ENCODE data around the gene NOX3.

The NOX3 gene

DNA sequence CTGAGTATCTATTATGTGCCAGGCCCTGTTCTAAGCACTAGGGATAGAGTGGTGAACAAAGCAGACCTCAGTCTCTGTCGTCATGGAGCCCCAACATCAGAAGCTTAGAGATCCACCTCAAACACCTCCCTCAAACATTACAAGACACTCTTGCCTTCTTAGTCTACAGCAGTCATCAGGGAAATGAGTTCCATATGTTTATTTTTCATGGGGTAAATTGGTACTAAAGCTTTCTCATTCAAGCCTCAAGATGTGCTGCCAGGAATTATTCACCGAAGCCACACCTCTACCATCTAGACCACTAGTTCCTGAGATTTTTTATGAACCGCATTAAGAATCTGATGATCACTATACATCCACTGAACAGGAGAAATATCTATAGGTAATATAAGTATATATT, 82.4 kb downstream of the NOX3 start:
- ATAC-seq: no peak

DNA sequence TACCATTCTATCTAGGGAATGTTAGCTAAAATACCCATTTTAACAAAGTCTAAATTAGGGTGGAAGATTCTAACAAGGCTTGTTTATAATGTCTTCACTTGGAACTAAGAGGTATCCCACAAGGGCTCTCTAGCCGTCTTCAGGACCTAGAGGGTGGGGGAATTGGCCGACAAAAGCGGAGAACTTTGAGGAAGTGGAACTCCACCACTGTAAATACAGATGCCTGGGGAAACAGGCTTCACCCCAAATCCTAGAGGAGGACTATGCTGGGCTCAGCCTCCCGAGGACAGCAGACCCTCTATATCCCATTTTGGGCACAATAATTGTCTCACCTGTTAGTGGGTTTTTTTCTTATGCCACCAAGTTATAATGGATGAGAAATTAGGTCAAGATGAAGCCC, 83.4 kb downstream of the NOX3 start:
- no peak for ATAC-seq
- TF ChIP-seq ISL1 (CRISPR knock-in tag; IDR thresholded peaks at IDR 0.05): no peak
- no peak for TF ChIP-seq ZFP3 (CRISPR knock-in tag; IDR thresholded peaks at IDR 0.05)
- TF ChIP-seq ZC3H10 (CRISPR knock-in tag; IDR thresholded peaks at IDR 0.05): no peak
- TF ChIP-seq, protein P1, sequence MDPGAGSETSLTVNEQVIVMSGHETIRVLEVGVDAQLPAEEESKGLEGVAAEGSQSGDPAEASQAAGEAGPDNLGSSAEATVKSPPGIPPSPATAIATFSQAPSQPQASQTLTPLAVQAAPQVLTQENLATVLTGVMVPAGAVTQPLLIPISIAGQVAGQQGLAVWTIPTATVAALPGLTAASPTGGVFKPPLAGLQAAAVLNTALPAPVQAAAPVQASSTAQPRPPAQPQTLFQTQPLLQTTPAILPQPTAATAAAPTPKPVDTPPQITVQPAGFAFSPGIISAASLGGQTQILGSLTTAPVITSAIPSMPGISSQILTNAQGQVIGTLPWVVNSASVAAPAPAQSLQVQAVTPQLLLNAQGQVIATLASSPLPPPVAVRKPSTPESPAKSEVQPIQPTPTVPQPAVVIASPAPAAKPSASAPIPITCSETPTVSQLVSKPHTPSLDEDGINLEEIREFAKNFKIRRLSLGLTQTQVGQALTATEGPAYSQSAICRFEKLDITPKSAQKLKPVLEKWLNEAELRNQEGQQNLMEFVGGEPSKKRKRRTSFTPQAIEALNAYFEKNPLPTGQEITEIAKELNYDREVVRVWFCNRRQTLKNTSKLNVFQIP (CRISPR knock-in tag; IDR thresholded peaks at IDR 0.05; ENCODE audit: borderline replicate concordance, low read depth): no peak
- TF ChIP-seq, protein P2, sequence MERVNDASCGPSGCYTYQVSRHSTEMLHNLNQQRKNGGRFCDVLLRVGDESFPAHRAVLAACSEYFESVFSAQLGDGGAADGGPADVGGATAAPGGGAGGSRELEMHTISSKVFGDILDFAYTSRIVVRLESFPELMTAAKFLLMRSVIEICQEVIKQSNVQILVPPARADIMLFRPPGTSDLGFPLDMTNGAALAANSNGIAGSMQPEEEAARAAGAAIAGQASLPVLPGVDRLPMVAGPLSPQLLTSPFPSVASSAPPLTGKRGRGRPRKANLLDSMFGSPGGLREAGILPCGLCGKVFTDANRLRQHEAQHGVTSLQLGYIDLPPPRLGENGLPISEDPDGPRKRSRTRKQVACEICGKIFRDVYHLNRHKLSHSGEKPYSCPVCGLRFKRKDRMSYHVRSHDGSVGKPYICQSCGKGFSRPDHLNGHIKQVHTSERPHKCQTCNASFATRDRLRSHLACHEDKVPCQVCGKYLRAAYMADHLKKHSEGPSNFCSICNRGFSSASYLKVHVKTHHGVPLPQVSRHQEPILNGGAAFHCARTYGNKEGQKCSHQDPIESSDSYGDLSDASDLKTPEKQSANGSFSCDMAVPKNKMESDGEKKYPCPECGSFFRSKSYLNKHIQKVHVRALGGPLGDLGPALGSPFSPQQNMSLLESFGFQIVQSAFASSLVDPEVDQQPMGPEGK (CRISPR knock-in tag; IDR thresholded peaks at IDR 0.05; ENCODE audit: borderline replicate concordance): no peak
- TF ChIP-seq OSR1 (CRISPR knock-in tag; IDR thresholded peaks at IDR 0.05): no peak

More for the DNA sequence above, 82.4 kb downstream of the NOX3 start:
- no peak for TF ChIP-seq OSR1 (CRISPR knock-in tag; IDR thresholded peaks at IDR 0.05)
- TF ChIP-seq RARB (CRISPR knock-in tag; IDR thresholded peaks at IDR 0.05): no peak
- no peak for TF ChIP-seq ISL1 (CRISPR knock-in tag; IDR thresholded peaks at IDR 0.05)
- TF ChIP-seq, protein P3, sequence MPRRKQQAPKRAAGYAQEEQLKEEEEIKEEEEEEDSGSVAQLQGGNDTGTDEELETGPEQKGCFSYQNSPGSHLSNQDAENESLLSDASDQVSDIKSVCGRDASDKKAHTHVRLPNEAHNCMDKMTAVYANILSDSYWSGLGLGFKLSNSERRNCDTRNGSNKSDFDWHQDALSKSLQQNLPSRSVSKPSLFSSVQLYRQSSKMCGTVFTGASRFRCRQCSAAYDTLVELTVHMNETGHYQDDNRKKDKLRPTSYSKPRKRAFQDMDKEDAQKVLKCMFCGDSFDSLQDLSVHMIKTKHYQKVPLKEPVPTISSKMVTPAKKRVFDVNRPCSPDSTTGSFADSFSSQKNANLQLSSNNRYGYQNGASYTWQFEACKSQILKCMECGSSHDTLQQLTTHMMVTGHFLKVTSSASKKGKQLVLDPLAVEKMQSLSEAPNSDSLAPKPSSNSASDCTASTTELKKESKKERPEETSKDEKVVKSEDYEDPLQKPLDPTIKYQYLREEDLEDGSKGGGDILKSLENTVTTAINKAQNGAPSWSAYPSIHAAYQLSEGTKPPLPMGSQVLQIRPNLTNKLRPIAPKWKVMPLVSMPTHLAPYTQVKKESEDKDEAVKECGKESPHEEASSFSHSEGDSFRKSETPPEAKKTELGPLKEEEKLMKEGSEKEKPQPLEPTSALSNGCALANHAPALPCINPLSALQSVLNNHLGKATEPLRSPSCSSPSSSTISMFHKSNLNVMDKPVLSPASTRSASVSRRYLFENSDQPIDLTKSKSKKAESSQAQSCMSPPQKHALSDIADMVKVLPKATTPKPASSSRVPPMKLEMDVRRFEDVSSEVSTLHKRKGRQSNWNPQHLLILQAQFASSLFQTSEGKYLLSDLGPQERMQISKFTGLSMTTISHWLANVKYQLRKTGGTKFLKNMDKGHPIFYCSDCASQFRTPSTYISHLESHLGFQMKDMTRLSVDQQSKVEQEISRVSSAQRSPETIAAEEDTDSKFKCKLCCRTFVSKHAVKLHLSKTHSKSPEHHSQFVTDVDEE (CRISPR knock-in tag; IDR thresholded peaks at IDR 0.05): no peak
- no peak for TF ChIP-seq GLIS3 (CRISPR knock-in tag; IDR thresholded peaks at IDR 0.05)
- TF ChIP-seq, protein P1 (CRISPR knock-in tag; IDR thresholded peaks at IDR 0.05; ENCODE audit: borderline replicate concordance, low read depth): no peak
- TF ChIP-seq ZNF565 (CRISPR knock-in tag; conservative IDR thresholded peaks at IDR 0.05; ENCODE audit: low read depth): no peak
- no peak for TF ChIP-seq ZFP30 (CRISPR knock-in tag; IDR thresholded peaks at IDR 0.05)
- TF ChIP-seq ESRRG (CRISPR knock-in tag; IDR thresholded peaks at IDR 0.05): no peak
- TF ChIP-seq, protein P2 (CRISPR knock-in tag; IDR thresholded peaks at IDR 0.05; ENCODE audit: borderline replicate concordance): no peak

DNA sequence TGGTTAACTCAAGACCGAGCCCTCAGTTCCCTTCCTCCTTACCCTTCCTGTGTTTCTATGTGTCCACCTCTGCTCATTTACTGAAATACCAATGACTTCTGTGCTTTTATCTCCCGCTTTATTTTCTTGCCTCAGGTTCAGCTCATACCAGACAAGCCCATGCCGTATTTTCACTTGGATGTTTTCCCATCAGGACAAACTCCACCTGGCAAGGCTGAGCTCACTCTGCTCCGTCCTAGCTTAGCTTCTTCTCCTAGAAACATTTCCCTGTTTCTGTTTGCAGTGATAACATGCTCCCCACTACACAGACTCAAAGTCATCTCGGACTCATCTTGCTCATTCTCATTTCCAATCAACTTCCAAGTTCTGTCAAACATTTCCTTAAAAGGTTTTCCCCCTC, 84.4 kb downstream of the NOX3 start:
- TF ChIP-seq, protein P3 (CRISPR knock-in tag; IDR thresholded peaks at IDR 0.05): no peak
- TF ChIP-seq ZNF8 (CRISPR knock-in tag; IDR thresholded peaks at IDR 0.05) (no peak), RARB (CRISPR knock-in tag; IDR thresholded peaks at IDR 0.05) (no peak)
- no peak for ATAC-seq

DNA sequence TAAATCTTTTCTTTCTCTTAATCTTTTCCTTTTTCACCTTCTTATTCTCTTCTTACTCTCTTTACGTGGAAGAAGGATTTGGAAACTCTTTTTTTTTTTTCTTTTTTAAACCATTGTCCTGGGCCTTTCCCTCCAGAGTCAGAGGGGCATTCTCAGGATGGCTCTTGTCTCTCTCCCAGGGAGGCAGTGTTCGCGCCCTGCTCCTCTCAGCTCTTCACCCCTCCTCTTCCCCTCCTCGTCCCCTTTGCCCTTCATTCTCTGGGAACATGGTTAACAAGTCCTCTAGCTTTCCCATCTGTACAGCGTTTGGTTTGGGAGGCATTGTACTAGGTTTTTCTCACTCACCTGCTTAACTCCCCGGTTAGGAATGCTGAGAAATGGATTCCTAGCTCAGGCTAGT, 89.3 kb downstream of the NOX3 start:
- ATAC-seq: no peak
- TF ChIP-seq ZFP3 (CRISPR knock-in tag; IDR thresholded peaks at IDR 0.05) (no peak), RARB (CRISPR knock-in tag; IDR thresholded peaks at IDR 0.05) (no peak), SNAI2 (CRISPR knock-in tag; IDR thresholded peaks at IDR 0.05) (no peak), ZC3H10 (CRISPR knock-in tag; IDR thresholded peaks at IDR 0.05) (no peak), OSR1 (CRISPR knock-in tag; IDR thresholded peaks at IDR 0.05) (no peak), ARNTL (CRISPR knock-in tag; IDR thresholded peaks at IDR 0.05; ENCODE audit: borderline replicate concordance, low read depth) (no peak)
- TF ChIP-seq, protein P1 (CRISPR knock-in tag; IDR thresholded peaks at IDR 0.05; ENCODE audit: borderline replicate concordance, low read depth): no peak
- TF ChIP-seq, protein P4, sequence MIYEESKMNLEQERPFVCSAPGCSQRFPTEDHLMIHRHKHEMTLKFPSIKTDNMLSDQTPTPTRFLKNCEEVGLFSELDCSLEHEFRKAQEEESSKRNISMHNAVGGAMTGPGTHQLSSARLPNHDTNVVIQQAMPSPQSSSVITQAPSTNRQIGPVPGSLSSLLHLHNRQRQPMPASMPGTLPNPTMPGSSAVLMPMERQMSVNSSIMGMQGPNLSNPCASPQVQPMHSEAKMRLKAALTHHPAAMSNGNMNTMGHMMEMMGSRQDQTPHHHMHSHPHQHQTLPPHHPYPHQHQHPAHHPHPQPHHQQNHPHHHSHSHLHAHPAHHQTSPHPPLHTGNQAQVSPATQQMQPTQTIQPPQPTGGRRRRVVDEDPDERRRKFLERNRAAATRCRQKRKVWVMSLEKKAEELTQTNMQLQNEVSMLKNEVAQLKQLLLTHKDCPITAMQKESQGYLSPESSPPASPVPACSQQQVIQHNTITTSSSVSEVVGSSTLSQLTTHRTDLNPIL (CRISPR knock-in tag; IDR thresholded peaks at IDR 0.05; ENCODE audit: low read depth): no peak
- TF ChIP-seq, protein P2 (CRISPR knock-in tag; IDR thresholded peaks at IDR 0.05; ENCODE audit: borderline replicate concordance): no peak

Data from SK-N-SH treated with all-trans-retinoic acid at 6 μM for 48 hours (cell line).